ENCODE measurements around the gene CBX7. TPM values are rescaled to one million over a fixed set of nuclear protein-coding genes. Genes with fewer than 3 reads are reported as not detected.
A peak's percentile ranks its signal among the peaks of the same experiment; 100 is the strongest.

Gene CBX7
- total RNA-seq, 2 experiments from 2014 or later, result 11.9 to 19.6 TPM

DNA sequence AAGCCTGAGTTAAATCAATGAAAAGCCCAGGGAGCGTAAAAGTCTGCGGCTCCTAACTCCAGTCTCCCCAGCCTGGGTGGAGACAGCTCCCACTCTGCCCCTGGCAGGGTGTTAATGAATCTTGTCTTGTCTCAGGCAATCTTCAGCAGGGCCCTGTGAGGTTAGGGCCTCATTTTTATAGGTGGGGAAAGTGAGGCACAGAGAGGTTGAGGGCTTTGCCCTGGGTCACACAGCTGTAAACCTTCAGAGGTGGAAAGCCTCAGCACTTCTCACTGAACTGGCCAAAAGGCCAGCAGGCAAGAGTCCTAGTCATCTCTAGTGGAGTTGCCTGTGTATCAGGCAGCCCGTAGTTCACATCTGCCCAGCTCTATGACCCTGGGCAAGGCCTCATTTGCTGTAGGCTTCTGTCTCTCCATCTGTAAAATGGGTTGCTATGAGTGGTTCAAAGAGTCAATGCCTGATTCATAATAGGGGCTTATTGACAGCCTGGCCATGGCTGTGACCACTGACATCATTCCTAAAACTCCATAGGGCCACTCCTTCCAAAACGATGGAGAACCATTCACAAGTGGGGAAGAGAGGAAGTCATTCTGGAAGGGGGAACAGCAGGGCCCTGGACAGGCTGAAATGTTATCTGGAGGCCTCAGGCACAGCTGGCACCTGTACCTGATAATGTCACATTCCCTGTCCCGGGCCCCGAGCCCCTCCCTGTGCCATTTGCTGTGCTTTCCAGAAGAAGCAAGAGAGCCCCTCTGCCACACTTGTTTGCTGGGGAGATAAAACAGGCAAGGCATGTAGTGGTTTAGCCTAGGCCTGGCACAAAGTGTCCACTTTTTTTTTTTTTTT, 6.0 kb downstream of the CBX7 start:
- H3K9me3 ChIP-seq (ENCODE audit: low read length), result no peaks in the 10 kb centered on the region
- H3K4me2 ChIP-seq (ENCODE audit: low read length), result peak overlapping the region; percentile 73
- H4K20me1 ChIP-seq (ENCODE audit: insufficient read depth, low read length), result no peaks in the 10 kb centered on the region
- no peak overlapping the region for H2AFZ ChIP-seq (ENCODE audit: low read length)
- H3K4me1 ChIP-seq (ENCODE audit: insufficient read depth, low read length, poor library complexity, severe bottlenecking), result peaks cover 53% of the 10 kb centered on the region
- no peaks in the 10 kb centered on the region for H3K36me3 ChIP-seq (ENCODE audit: insufficient read depth, low read length)
- CTCF ChIA-PET (ENCODE audit: unreplicated experiment), result no interaction called here
- no peak for DNase-seq (ENCODE audit: low spot score)
- H3K27ac ChIP-seq (ENCODE audit: low read depth, low read length, poor library complexity, severe bottlenecking), result peak overlapping the region; percentile 60
- H3K4me3 ChIP-seq (ENCODE audit: low read depth, low read length, poor library complexity, severe bottlenecking), result peak overlapping the region; percentile 88
- H3K9me2 ChIP-seq (ENCODE audit: insufficient read depth, low read length), result no peaks in the 10 kb centered on the region
- intact Hi-C loops (cut with micrococcal nuclease; ENCODE audit: unreplicated experiment), result no loop called here
- POLR2A ChIA-PET, result interaction anchor here (0.7 kb wide), 1 partner anchor 1703 kb away, joined by 3 read pairs; no protein-coding TSS in a partner anchor
- TF ChIP-seq, protein P1, sequence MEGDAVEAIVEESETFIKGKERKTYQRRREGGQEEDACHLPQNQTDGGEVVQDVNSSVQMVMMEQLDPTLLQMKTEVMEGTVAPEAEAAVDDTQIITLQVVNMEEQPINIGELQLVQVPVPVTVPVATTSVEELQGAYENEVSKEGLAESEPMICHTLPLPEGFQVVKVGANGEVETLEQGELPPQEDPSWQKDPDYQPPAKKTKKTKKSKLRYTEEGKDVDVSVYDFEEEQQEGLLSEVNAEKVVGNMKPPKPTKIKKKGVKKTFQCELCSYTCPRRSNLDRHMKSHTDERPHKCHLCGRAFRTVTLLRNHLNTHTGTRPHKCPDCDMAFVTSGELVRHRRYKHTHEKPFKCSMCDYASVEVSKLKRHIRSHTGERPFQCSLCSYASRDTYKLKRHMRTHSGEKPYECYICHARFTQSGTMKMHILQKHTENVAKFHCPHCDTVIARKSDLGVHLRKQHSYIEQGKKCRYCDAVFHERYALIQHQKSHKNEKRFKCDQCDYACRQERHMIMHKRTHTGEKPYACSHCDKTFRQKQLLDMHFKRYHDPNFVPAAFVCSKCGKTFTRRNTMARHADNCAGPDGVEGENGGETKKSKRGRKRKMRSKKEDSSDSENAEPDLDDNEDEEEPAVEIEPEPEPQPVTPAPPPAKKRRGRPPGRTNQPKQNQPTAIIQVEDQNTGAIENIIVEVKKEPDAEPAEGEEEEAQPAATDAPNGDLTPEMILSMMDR (conservative IDR thresholded peaks at IDR 0.05; ENCODE audit: low read length), result no peak
- TF ChIP-seq EZH2phosphoT487 (IDR thresholded peaks at IDR 0.05; ENCODE audit: borderline replicate concordance, low read depth, low read length), result no peak
- H3K79me2 ChIP-seq (ENCODE audit: insufficient read depth, low read depth, low read length), result no peaks in the 10 kb centered on the region
- BruUV-seq (replicated peaks), result no TSS peak

DNA sequence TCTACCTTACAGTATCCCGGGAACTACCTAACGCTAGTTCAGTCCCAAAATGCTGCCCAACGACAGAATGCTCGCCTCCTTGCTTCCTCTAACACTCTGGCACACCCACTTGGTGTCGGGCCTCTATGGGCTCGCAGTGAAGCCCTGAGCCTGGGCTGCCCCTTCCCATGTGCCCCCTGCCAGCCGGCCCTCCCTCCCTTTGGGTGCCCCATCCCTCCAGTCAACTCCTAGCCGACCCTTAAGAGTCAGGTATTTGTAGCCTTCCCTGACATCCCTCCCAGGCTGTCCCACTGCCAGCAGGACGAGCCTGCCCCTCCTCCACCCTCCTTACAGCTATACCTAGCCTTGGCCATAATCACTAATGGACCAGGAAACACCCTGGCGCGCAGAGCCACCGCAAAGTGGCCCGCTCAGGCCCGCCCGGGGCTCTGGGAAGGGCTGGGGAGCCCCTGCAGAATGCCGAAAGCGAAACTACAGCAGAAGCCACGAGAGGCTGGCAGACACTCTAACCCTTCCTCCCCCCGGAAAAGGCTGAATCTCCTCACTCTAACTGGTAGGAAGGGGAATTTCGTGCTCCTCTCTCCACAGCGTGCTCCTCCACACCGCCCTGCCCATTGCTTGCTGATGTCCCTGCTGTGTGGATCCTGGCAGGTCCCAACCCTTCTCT, 8.2 kb downstream of the CBX7 start:
- Histone ChIP-seq H3K4me3 (ENCODE audit: low read depth, low read length, poor library complexity, severe bottlenecking) (peak overlapping the region; percentile 88), H2AFZ (ENCODE audit: low read length) (peak overlapping the region; percentile 65), H3K9me2 (ENCODE audit: insufficient read depth, low read length) (no peaks in the 10 kb centered on the region), H3K4me1 (ENCODE audit: insufficient read depth, low read length, poor library complexity, severe bottlenecking) (peaks cover 35% of the 10 kb centered on the region), H3K79me2 (ENCODE audit: insufficient read depth, low read depth, low read length) (no peaks in the 10 kb centered on the region), H3K27ac (ENCODE audit: low read depth, low read length, poor library complexity, severe bottlenecking) (peak overlapping the region; percentile 26), H3K36me3 (ENCODE audit: insufficient read depth, low read length) (no peaks in the 10 kb centered on the region), H3K9me3 (ENCODE audit: low read length) (no peaks in the 10 kb centered on the region), H4K20me1 (ENCODE audit: insufficient read depth, low read length) (no peaks in the 10 kb centered on the region), H3K4me2 (ENCODE audit: low read length) (peak overlapping the region; percentile 94)
- no peak for TF ChIP-seq EZH2phosphoT487 (IDR thresholded peaks at IDR 0.05; ENCODE audit: borderline replicate concordance, low read depth, low read length)
- TF ChIP-seq, protein P1 (conservative IDR thresholded peaks at IDR 0.05; ENCODE audit: low read length), result no peak
- ChIA-PET POLR2A (no interaction called here), CTCF (ENCODE audit: unreplicated experiment) (no interaction called here)
- peak; percentile 64 for DNase-seq (ENCODE audit: low spot score)
- no TSS peak for BruUV-seq (replicated peaks)
- intact Hi-C loops (cut with micrococcal nuclease; ENCODE audit: unreplicated experiment), result no loop called here

Data from OCI-LY7 (cell line).